Measurements from ENCODE around the gene PGAP2. TPM values are rescaled to one million over a fixed set of nuclear protein-coding genes. Genes with fewer than 3 reads are reported as not detected.

The PGAP2 gene
- total and polyA plus RNA-seq, 2 donors (not counting 1 experiment from before 2014, with no cell fraction given) = 20.5 to 47.1 TPM

- Histone ChIP-seq H3K4me3 (ENCODE audit: control extremely low read depth in 1 of 5, extremely low read depth in 1 of 5, insufficient read depth in 1 of 5, low read depth in 2 of 5, low read length in 4 of 5) (no peak overlapping the region), H3K9ac (ENCODE audit: low read length) (peak overlapping the region; percentile 2), H3K27me3 (replicated peaks in 1 of 4; ENCODE audit: control extremely low read depth in 1 of 4, control insufficient read depth in 3 of 4, insufficient read depth in 4 of 4, low read length in 3 of 4) (no peaks in the 10 kb centered on the region), H3K79me2 (ENCODE audit: control insufficient read depth, insufficient read depth, low read length) (peaks cover 98% of the 10 kb centered on the region), H3K4me1 (ENCODE audit: control insufficient read depth in 2 of 2, insufficient read depth in 2 of 2, low read length in 2 of 2) (peaks cover 63 to 71% of the 10 kb centered on the region in 2 donors), H2AFZ (ENCODE audit: insufficient read depth, low read depth, low read length, poor library complexity, severe bottlenecking) (no peak overlapping the region), H3K36me3 (replicated peaks in 1 of 2; ENCODE audit: control extremely low read depth in 1 of 2, control insufficient read depth in 1 of 2, extremely low read depth in 1 of 2, insufficient read depth in 2 of 2, low read length in 1 of 2) (no peaks in the 10 kb centered on the region), H3K4me2 (replicated peaks; ENCODE audit: low read depth, low read length, poor library complexity, severe bottlenecking) (peak overlapping the region; percentile 38), H3K9me3 (ENCODE audit: control extremely low read depth in 1 of 3, control insufficient read depth in 2 of 3, insufficient read depth in 1 of 3, low read length in 2 of 3) (no peaks in the 10 kb centered on the region), H3K27ac (ENCODE audit: low read length in 2 of 2) (peak overlapping the region; percentile 1 to 67), H4K20me1 (ENCODE audit: control insufficient read depth, insufficient read depth, low read length, poor library complexity, severe bottlenecking) (peaks cover 14% of the 10 kb centered on the region)
- DNase-seq (no peak), ATAC-seq (ENCODE audit: low read depth) (peak; percentile 70)
- CTCF ChIA-PET = interaction anchor here (0.7 to 36.8 kb wide), 9 partner anchors 9 to 200 kb away, joined by 3 to 662 read pairs (median 4); partner anchors contain the start of genes RHOG and STIM1
- TF ChIP-seq, protein P1, sequence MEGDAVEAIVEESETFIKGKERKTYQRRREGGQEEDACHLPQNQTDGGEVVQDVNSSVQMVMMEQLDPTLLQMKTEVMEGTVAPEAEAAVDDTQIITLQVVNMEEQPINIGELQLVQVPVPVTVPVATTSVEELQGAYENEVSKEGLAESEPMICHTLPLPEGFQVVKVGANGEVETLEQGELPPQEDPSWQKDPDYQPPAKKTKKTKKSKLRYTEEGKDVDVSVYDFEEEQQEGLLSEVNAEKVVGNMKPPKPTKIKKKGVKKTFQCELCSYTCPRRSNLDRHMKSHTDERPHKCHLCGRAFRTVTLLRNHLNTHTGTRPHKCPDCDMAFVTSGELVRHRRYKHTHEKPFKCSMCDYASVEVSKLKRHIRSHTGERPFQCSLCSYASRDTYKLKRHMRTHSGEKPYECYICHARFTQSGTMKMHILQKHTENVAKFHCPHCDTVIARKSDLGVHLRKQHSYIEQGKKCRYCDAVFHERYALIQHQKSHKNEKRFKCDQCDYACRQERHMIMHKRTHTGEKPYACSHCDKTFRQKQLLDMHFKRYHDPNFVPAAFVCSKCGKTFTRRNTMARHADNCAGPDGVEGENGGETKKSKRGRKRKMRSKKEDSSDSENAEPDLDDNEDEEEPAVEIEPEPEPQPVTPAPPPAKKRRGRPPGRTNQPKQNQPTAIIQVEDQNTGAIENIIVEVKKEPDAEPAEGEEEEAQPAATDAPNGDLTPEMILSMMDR (IDR thresholded peaks at IDR 0.05) = no peak
- no peaks in the 10 kb centered on the region for H3K27me3 Mint-ChIP-seq
- POLR2A ChIA-PET = interaction anchor here (0.7 to 4.5 kb wide), 2 partner anchors 19 to 84 kb away, joined by 3 to 19 read pairs; partner anchors contain the start of gene STIM1
- H3K9me3 Mint-ChIP-seq (ENCODE audit: insufficient read depth) = no peaks in the 10 kb centered on the region
- intact Hi-C loops (cut with micrococcal nuclease) = no loop called here
- peak overlapping the region; percentile 57 for H3K4me3 Mint-ChIP-seq
- 0% methylated on average over 1 of the region's 2 CpGs for WGBS (ENCODE audit: insufficient coverage)
- H3K4me1 Mint-ChIP-seq = peaks cover 84% of the 10 kb centered on the region
- peak overlapping the region; percentile 83 for H3K27ac Mint-ChIP-seq
Measured at GRCh38 chr11:3873712-3874349, 65.5 kb downstream of the PGAP2 start.

Small RNA genes lying within 50 kb of the gene (small RNA-seq; reads per million reads assigned to genes)
- not detected for gene RNU7-50P (ENCODE audit: insufficient read length, low read depth, low replicate concordance)

Other genes starting within 250 kb of the PGAP2 start
- gene ART5, start 166.6 kb upstream of the PGAP2 start, total RNA-seq = not detected in 2 replicates
- gene ART5, start 166.6 kb upstream of the PGAP2 start, polyA plus RNA-seq = not detected in 2 replicates
- gene ART1, start 163.4 kb upstream of the PGAP2 start, total RNA-seq = not detected in 2 replicates
- not detected in 2 replicates for gene ART1, start 163.4 kb upstream of the PGAP2 start, polyA plus RNA-seq
- gene CHRNA10, start 137.2 kb upstream of the PGAP2 start, total RNA-seq = 4.0 and 5.2 TPM in 2 replicates
- gene CHRNA10, start 137.2 kb upstream of the PGAP2 start, polyA plus RNA-seq = 1.2 and 2.1 TPM in 2 replicates
- gene NUP98, start 11.0 kb upstream of the PGAP2 start, total RNA-seq = 105 and 111 TPM in 2 replicates
- 92.3 and 99.8 TPM in 2 replicates for gene NUP98, start 11.0 kb upstream of the PGAP2 start, polyA plus RNA-seq
- 96.6 and 102 TPM in 2 replicates for gene RHOG, start 32.4 kb downstream of the PGAP2 start, total RNA-seq
- gene RHOG, start 32.4 kb downstream of the PGAP2 start, polyA plus RNA-seq = 141 and 191 TPM in 2 replicates
- gene STIM1, start 47.1 kb downstream of the PGAP2 start, total RNA-seq = 74.8 and 76.7 TPM in 2 replicates
- 59.4 and 59.8 TPM in 2 replicates for gene STIM1, start 47.1 kb downstream of the PGAP2 start, polyA plus RNA-seq

All from B cell (primary cell).